ENCODE data around the gene VPS13A. TPM values are rescaled to one million over a fixed set of nuclear protein-coding genes. Genes with fewer than 3 reads are reported as not detected.
A peak's percentile ranks its signal among the peaks of the same experiment; 100 is the strongest.
"Not testable (repeated sequence)": the region's sequence is repeated elsewhere in the genome, so short reads cannot be mapped to it uniquely, and the experiment has no call there.

VPS13A gene
- total RNA-seq, 1 experiment from 2014 or later = 8.7 TPM

- DNase-seq (ENCODE audit: low spot score) = no peak
Measured at GRCh38 chr9:77423841-77424240, 246.5 kb downstream of the VPS13A start.

- no peak for DNase-seq (ENCODE audit: low spot score)
Measured at GRCh38 chr9:77424993-77425392, 247.7 kb downstream of the VPS13A start.

GRCh38 chr9:77426712-77427111 is 249.4 kb downstream of the VPS13A start:
- no peak for DNase-seq (ENCODE audit: low spot score)

GRCh38 chr9:77427256-77427927 is 250.1 kb downstream of the VPS13A start:
- no peak for DNase-seq (ENCODE audit: low spot score)

GRCh38 chr9:77429928-77430327 is 252.6 kb downstream of the VPS13A start:
- no peak for DNase-seq (ENCODE audit: low spot score)

GRCh38 chr9:77432053-77432452 is 254.7 kb downstream of the VPS13A start:
- no peak for DNase-seq (ENCODE audit: low spot score)

- peak; percentile 62 for DNase-seq (ENCODE audit: low spot score)
Measured at GRCh38 chr9:77433675-77434445, 256.5 kb downstream of the VPS13A start.

- no peak for DNase-seq (ENCODE audit: low spot score)
Measured at GRCh38 chr9:77435277-77435676, 257.9 kb downstream of the VPS13A start.

GRCh38 chr9:77435688-77436087 is 258.4 kb downstream of the VPS13A start:
- DNase-seq (ENCODE audit: low spot score) = no peak

- DNase-seq (ENCODE audit: low spot score) = no peak
Measured at GRCh38 chr9:77438653-77439052, 261.3 kb downstream of the VPS13A start.

- peak; percentile 49 for DNase-seq (ENCODE audit: low spot score)
Measured at GRCh38 chr9:77440057-77440456, 262.7 kb downstream of the VPS13A start.

- DNase-seq (ENCODE audit: low spot score) = not testable (repeated sequence)
Measured at GRCh38 chr9:77441124-77441523, 263.8 kb downstream of the VPS13A start.

GRCh38 chr9:77442436-77442835 is 265.1 kb downstream of the VPS13A start:
- DNase-seq (ENCODE audit: low spot score) = no peak

- DNase-seq (ENCODE audit: low spot score) = no peak
Measured at GRCh38 chr9:77447646-77448045, 270.3 kb downstream of the VPS13A start.

GRCh38 chr9:77449240-77450084 is 272.1 kb downstream of the VPS13A start:
- peak; percentile 40 for DNase-seq (ENCODE audit: low spot score)

- DNase-seq (ENCODE audit: low spot score) = no peak
Measured at GRCh38 chr9:77450085-77450475, 272.7 kb downstream of the VPS13A start.

- DNase-seq (ENCODE audit: low spot score) = no peak
Measured at GRCh38 chr9:77451507-77451906, 274.2 kb downstream of the VPS13A start.

GRCh38 chr9:77453825-77454647 is 276.7 kb downstream of the VPS13A start:
- DNase-seq (ENCODE audit: low spot score) = no peak

GRCh38 chr9:77454663-77455062 is 277.3 kb downstream of the VPS13A start:
- no peak for DNase-seq (ENCODE audit: low spot score)

- DNase-seq (ENCODE audit: low spot score) = peak; percentile 42
Measured at GRCh38 chr9:77455312-77455927, 278.1 kb downstream of the VPS13A start.

- peak; percentile 89 for DNase-seq (ENCODE audit: low spot score)
Measured at GRCh38 chr9:77456829-77457437, 279.6 kb downstream of the VPS13A start.
